Activated CD8-positive, alpha-beta T cell treated with anti-CD3 and anti-CD28 coated beads, Interleukin-2, amount 10 ng/mL, durations not matched to agents 7 days and 5 days (primary cell): ENCODE measurements around the gene NSUN5. TPM values are rescaled to one million over a fixed set of nuclear protein-coding genes. Genes with fewer than 3 reads are reported as not detected.
"Not testable (repeated sequence)": the region's sequence is repeated elsewhere in the genome, so short reads cannot be mapped to it uniquely, and the experiment has no call there.

Source experiments
- ATAC-seq: fragments of 150-1000 bp; cut with Tn5 transposase; one replicate; pipeline ENCODE4 v1.10.0; 2021; ENCODE audit warnings: moderate library complexity
- CTCF ChIA-PET: fragments of 350-600 bp; sonication (Branson Sonifier 250); formaldehyde crosslinking; loops from one replicate; lab custom pipeline; 2021; ENCODE audit warnings: antibody characterized with exemption; lab: Charles Lee
- POLR2A ChIA-PET: fragments of 350-600 bp; sonication (Branson Sonifier 250); formaldehyde crosslinking; loops from one replicate; lab custom pipeline; 2021; ENCODE audit warnings: antibody characterized with exemption; lab: Charles Lee
- DNase-seq: peaks from one replicate; pipeline ENCODE4 v3.0.0-alpha.2; 2020
- H3K27ac Mint-ChIP-seq: one replicate; pipeline ENCODE4 v1.8.0; 2021; ENCODE audit warnings: mild to moderate bottlenecking, mixed read lengths
- H3K27me3 Mint-ChIP-seq: one replicate; pipeline ENCODE4 v1.8.0; 2021; ENCODE audit warnings: low read depth, mixed read lengths
- H3K36me3 Mint-ChIP-seq: one replicate; pipeline ENCODE4 v1.8.0; 2021; ENCODE audit warnings: low read depth, mixed read lengths
- H3K4me1 Mint-ChIP-seq: one replicate; pipeline ENCODE4 v1.8.0; 2021; ENCODE audit warnings: low read depth, mixed read lengths
- H3K4me3 Mint-ChIP-seq: one replicate; pipeline ENCODE4 v1.8.0; 2021; ENCODE audit warnings: mild to moderate bottlenecking, mixed read lengths
- H3K9me3 Mint-ChIP-seq: one replicate; pipeline ENCODE4 v1.8.0; 2022; ENCODE audit warnings: mixed read lengths; ENCODE audit not compliant: insufficient read depth
- total RNA-seq, 2 experiments: library from RNA; stranded (reverse); gene quantifications; one replicate each; pipeline ENCODE4 v1.2.3, GENCODE V29; 2021

The NSUN5 gene
- total RNA-seq, 2 experiments from 2014 or later, result 53.6 to 54.1 TPM

GRCh38 chr7:73343671-73344380, 35.2 kb upstream of the NSUN5 start:
- H3K9me3 Mint-ChIP-seq, result no peaks in the 10 kb centered on the region
- no peak for ATAC-seq
- no peak for DNase-seq
- H3K27me3 Mint-ChIP-seq, result peaks cover 2% of the 10 kb centered on the region
- H3K4me3 Mint-ChIP-seq, result no peak overlapping the region
- no peaks in the 10 kb centered on the region for H3K4me1 Mint-ChIP-seq
- H3K36me3 Mint-ChIP-seq, result no peaks in the 10 kb centered on the region
- POLR2A ChIA-PET, result no interaction called here
- no peak overlapping the region for H3K27ac Mint-ChIP-seq
- CTCF ChIA-PET, result interaction anchor here (0.8 kb wide), 1 partner anchor 19 kb away, joined by 3 read pairs; no protein-coding TSS in a partner anchor

GRCh38 chr7:73342645-73343044, 34.0 kb upstream of the NSUN5 start:
- no peak for DNase-seq
- H3K27ac Mint-ChIP-seq, result no peak overlapping the region
- H3K4me3 Mint-ChIP-seq, result no peak overlapping the region
- POLR2A ChIA-PET, result no interaction called here
- H3K4me1 Mint-ChIP-seq, result no peaks in the 10 kb centered on the region
- no peaks in the 10 kb centered on the region for H3K36me3 Mint-ChIP-seq
- H3K27me3 Mint-ChIP-seq, result peaks cover 2% of the 10 kb centered on the region
- CTCF ChIA-PET, result no interaction called here
- H3K9me3 Mint-ChIP-seq, result no peaks in the 10 kb centered on the region
- ATAC-seq, result no peak

- CTCF ChIA-PET, result no interaction called here
- Mint-ChIP-seq H3K36me3 (no peaks in the 10 kb centered on the region), H3K4me3 (no peak overlapping the region), H3K27me3 (peaks cover 2% of the 10 kb centered on the region), H3K4me1 (no peaks in the 10 kb centered on the region), H3K9me3 (no peaks in the 10 kb centered on the region), H3K27ac (no peak overlapping the region)
- ATAC-seq (no peak), DNase-seq (no peak)
- POLR2A ChIA-PET, result no interaction called here
Measured at GRCh38 chr7:73341877-73342276, 33.3 kb upstream of the NSUN5 start.

GRCh38 chr7:73340514-73340913, 31.9 kb upstream of the NSUN5 start:
- CTCF ChIA-PET, result interaction anchor here (1.1 kb wide), 1 partner anchor 17 kb away, joined by 4 read pairs; no protein-coding TSS in a partner anchor
- Mint-ChIP-seq H3K4me3 (no peak overlapping the region), H3K9me3 (no peaks in the 10 kb centered on the region), H3K4me1 (no peaks in the 10 kb centered on the region), H3K36me3 (no peaks in the 10 kb centered on the region), H3K27me3 (peaks cover 4% of the 10 kb centered on the region), H3K27ac (no peak overlapping the region)
- no peak for ATAC-seq
- no peak for DNase-seq
- POLR2A ChIA-PET, result no interaction called here

GRCh38 chr7:73338321-73338720, 29.7 kb upstream of the NSUN5 start:
- no peaks in the 10 kb centered on the region for H3K9me3 Mint-ChIP-seq
- ChIA-PET CTCF (no interaction called here), POLR2A (no interaction called here)
- DNase-seq (no peak), ATAC-seq (no peak)
- H3K36me3 Mint-ChIP-seq, result no peaks in the 10 kb centered on the region
- H3K4me3 Mint-ChIP-seq, result no peak overlapping the region
- H3K27ac Mint-ChIP-seq, result no peak overlapping the region
- H3K27me3 Mint-ChIP-seq, result peaks cover 4% of the 10 kb centered on the region
- no peaks in the 10 kb centered on the region for H3K4me1 Mint-ChIP-seq

GRCh38 chr7:73332447-73332846, 23.8 kb upstream of the NSUN5 start:
- Mint-ChIP-seq H3K4me1 (peaks cover 2% of the 10 kb centered on the region), H3K4me3 (no peak overlapping the region), H3K27ac (no peak overlapping the region), H3K27me3 (peaks cover 5% of the 10 kb centered on the region), H3K36me3 (no peaks in the 10 kb centered on the region), H3K9me3 (no peaks in the 10 kb centered on the region)
- CTCF ChIA-PET, result no interaction called here
- POLR2A ChIA-PET, result no interaction called here
- DNase-seq, result no peak
- no peak for ATAC-seq

GRCh38 chr7:73330772-73331171, 22.1 kb upstream of the NSUN5 start:
- Mint-ChIP-seq H3K4me3 (no peak overlapping the region), H3K9me3 (no peaks in the 10 kb centered on the region), H3K4me1 (peaks cover 4% of the 10 kb centered on the region), H3K36me3 (no peaks in the 10 kb centered on the region), H3K27me3 (peaks cover 3% of the 10 kb centered on the region), H3K27ac (no peak overlapping the region)
- no peak for DNase-seq
- CTCF ChIA-PET, result no interaction called here
- POLR2A ChIA-PET, result no interaction called here
- no peak for ATAC-seq

GRCh38 chr7:73329861-73330581, 21.4 kb upstream of the NSUN5 start:
- Mint-ChIP-seq H3K4me1 (peaks cover 4% of the 10 kb centered on the region), H3K27me3 (peaks cover 3% of the 10 kb centered on the region), H3K9me3 (no peaks in the 10 kb centered on the region), H3K4me3 (no peak overlapping the region), H3K27ac (no peak overlapping the region), H3K36me3 (no peaks in the 10 kb centered on the region)
- ChIA-PET CTCF (no interaction called here), POLR2A (interaction anchor here (0.9 kb wide), 1 partner anchor 19 kb away, joined by 4 read pairs; no protein-coding TSS in a partner anchor)
- no peak for ATAC-seq
- DNase-seq, result no peak

GRCh38 chr7:73328696-73329095, 20.1 kb upstream of the NSUN5 start:
- H3K4me3 Mint-ChIP-seq, result no peak overlapping the region
- H3K4me1 Mint-ChIP-seq, result peaks cover 14% of the 10 kb centered on the region
- ATAC-seq (no peak), DNase-seq (no peak)
- ChIA-PET CTCF (no interaction called here), POLR2A (no interaction called here)
- H3K9me3 Mint-ChIP-seq, result no peaks in the 10 kb centered on the region
- H3K27me3 Mint-ChIP-seq, result peaks cover 3% of the 10 kb centered on the region
- H3K36me3 Mint-ChIP-seq, result no peaks in the 10 kb centered on the region
- no peak overlapping the region for H3K27ac Mint-ChIP-seq

GRCh38 chr7:73327922-73328321, 19.3 kb upstream of the NSUN5 start, which contains the start of the genes FKBP6 and TRIM50:
FKBP6 (plus strand) TSS chr7:73328161; CDS start chr7:73328429, 268 bp downstream.
TRIM50 (minus strand) TSS chr7:73328082; CDS start chr7:73324787, 3,295 bp downstream.
- H3K9me3 Mint-ChIP-seq, POLR2A ChIA-PET, H3K36me3 Mint-ChIP-seq, CTCF ChIA-PET, H3K27me3 Mint-ChIP-seq, DNase-seq, H3K27ac Mint-ChIP-seq, H3K4me3 Mint-ChIP-seq, ATAC-seq: not testable (repeated sequence)
- peaks cover 18% of the 10 kb centered on the region for H3K4me1 Mint-ChIP-seq

- POLR2A ChIA-PET, H3K36me3 Mint-ChIP-seq, H3K27ac Mint-ChIP-seq, ATAC-seq, H3K27me3 Mint-ChIP-seq, CTCF ChIA-PET, H3K9me3 Mint-ChIP-seq, DNase-seq, H3K4me3 Mint-ChIP-seq: not testable (repeated sequence)
- peaks cover 18% of the 10 kb centered on the region for H3K4me1 Mint-ChIP-seq
Measured at GRCh38 chr7:73327449-73327848, 18.8 kb upstream of the NSUN5 start.

GRCh38 chr7:73325424-73325823, 16.8 kb upstream of the NSUN5 start:
- DNase-seq, H3K27me3 Mint-ChIP-seq, ATAC-seq, H3K36me3 Mint-ChIP-seq, H3K9me3 Mint-ChIP-seq, POLR2A ChIA-PET, H3K4me3 Mint-ChIP-seq, H3K27ac Mint-ChIP-seq: not testable (repeated sequence)
- peaks cover 18% of the 10 kb centered on the region for H3K4me1 Mint-ChIP-seq
- CTCF ChIA-PET, result interaction anchor here (2.1 kb wide), 1 partner anchor 126 kb away, joined by 18 read pairs; no protein-coding TSS in a partner anchor
